IPS-11a (cell line): ENCODE data around the gene UQCRC2.
A peak's percentile ranks its signal among the peaks of the same experiment; 100 is the strongest.
"Not testable (repeated sequence)": the region's sequence is repeated elsewhere in the genome, so short reads cannot be mapped to it uniquely, and the experiment has no call there.

Source experiments
- H3K4me3 ChIP-seq: one replicate; pipeline ENCODE4 v1.5.1; 2013; ENCODE audit warnings: low read depth, low read length, control low read depth

UQCRC2 gene

DNA sequence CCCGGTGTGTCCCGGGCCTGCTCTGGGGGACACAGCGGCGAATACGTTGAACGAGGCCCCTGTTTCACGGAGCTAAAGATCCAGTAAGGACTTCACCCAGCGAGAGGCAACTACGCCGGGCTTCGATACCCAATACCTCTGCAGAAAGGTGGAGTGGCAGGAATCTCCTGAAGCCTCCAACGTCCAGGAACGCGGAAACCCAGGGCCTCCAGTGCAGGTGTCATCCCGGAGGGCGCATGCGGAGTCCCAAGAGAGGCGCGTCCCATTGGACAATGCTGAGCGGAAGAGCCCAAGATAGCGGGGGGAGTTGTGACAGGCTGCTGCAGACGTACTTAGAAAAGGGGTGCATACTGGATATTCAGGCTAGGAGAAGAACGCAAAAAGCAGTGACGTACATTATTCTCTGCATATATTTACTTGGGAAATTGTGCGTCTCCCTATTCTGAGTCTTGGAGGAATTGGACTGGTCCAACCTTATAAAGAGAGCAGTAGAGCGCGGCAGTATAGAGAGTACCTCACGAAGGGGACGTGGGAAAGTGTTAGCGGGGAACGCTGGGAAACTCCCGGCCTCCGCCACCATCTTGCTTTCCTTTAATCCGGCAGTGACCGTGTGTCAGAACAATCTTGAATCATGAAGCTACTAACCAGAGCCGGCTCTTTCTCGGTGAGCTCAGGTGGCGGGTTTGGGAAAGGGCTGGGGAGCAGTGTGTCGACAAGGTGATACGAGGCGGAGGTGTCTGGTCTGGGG, at the start of gene UQCRC2:
Gene UQCRC2, plus strand, starts transcription at position 569 of the 748 bp plus-strand sequence. Its CDS starts 63 bp downstream, at position 632.
- H3K4me3 ChIP-seq = peak within 1 kb of the TSS; percentile 87

DNA sequence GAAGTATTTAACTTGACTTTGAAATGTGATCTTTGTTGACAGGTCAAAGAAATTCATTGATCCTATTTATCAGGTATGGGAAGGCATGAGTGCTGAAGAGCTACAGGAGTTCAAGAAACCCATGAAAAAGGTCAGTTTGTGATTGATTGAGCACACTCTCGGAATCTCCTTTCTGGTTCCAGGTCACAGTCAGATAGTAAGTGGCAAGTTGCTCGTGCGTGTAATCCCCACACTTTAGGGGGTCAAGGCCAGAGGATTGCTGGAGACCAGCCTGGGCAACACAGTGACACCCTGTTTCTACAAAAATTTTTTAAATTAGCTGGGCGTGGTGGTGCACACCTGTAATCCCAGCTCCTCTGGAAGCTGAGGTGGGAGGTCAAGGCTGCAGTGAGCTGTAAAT, 20.5 kb upstream of the UQCRC2 start:
- not testable (repeated sequence) for H3K4me3 ChIP-seq

DNA sequence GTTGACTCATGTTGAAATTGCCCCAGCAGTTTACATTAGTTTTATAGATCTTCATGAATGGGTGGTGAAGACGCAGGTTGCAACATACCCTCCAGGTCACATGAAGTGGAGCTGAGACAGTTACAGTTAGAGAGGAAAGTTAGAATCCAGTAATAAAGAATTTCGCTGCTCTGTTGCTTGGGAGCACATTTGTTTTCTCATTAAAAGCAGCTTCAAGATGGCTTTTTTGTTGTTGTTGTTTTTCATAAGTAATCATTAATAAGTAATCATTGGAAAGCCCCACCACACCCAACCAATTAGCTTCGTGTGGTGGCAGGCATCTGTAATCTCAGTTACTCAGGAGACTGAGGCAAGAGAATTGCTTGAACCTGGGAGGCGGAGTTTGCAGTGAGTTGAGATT, 19.8 kb upstream of the UQCRC2 start:
- H3K4me3 ChIP-seq = not testable (repeated sequence)

DNA sequence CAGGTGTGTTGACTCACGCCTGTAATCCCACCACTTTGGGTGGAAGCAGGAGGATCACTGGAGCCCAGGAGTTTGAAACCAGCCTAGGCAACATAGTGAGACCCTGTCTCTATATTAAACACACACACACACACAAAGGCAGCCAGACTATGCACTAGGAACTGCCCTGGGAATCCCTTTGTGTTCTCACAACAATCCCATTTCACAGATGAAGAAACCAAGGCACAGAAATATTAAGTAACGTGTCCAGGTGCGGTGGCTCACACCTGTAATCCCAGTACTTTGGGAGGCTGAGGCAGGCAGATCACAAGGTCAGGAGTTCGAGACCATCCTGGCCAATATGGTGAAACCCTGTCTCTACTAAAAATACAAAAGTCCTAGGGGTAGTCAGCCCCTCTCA, 19.4 kb upstream of the UQCRC2 start:
- H3K4me3 ChIP-seq = not testable (repeated sequence)

DNA sequence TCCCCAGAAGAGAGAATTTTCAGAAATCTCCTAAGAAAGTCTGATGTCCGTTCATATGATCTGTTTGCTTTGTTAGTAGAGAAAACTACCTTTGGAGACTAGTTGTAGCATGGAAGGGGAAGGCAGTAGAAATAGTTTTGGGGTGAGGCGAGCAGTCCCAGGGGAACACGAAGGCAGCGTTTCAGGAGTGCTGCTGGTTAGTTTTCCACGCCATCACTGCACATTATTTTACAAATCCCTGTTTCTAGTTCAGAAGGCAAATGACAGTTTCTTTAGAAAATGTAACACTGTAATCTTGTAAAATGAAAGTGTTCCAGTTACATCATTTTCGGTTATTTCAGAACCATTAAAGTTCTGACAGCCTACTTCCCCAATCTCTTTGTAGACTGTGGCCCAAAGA, 16.9 kb upstream of the UQCRC2 start:
- H3K4me3 ChIP-seq = not testable (repeated sequence)

DNA sequence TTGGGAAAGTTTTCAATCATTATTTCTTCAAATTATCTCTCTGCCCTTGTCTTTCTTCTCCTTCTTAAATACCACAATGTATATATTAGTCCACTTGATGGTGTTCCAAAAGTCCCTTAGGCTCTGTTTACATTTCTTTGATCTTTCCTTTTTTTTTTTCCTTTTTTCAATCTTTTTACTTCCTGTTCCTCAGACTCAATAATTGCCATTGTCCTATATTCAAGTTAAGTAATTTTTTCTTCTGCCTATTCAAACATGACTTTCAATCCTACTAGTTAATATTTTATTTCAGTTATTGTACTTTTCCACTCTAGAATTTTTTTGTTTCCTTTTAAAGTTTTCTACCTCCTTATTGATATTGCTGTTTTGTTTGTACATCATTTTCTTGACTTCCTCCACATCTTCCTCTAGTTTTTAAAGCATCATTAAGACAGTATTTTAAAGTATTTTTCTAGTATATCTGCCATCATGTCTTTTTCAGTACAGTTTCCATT, 15.8 kb upstream of the UQCRC2 start:
- no peak overlapping the region for H3K4me3 ChIP-seq

DNA sequence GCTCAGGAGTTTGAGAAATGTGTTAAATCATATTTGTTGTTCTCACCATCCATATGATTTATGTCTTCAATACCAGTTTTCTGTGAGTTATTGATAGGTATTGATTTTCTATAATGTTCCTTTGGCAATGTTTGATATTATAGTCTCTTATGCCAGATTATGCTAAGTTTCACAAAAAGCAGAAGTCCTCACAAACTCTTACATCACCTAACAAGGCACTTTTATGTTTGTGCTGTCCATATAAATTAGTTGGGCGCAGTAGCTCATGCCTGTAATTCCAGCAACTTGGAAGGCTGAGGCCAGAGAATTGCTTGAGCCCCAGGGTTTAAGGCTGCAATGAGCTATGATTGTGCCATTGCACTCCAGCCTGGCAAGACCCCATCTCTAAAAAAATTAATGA, 12.6 kb upstream of the UQCRC2 start:
- H3K4me3 ChIP-seq = no peak overlapping the region

DNA sequence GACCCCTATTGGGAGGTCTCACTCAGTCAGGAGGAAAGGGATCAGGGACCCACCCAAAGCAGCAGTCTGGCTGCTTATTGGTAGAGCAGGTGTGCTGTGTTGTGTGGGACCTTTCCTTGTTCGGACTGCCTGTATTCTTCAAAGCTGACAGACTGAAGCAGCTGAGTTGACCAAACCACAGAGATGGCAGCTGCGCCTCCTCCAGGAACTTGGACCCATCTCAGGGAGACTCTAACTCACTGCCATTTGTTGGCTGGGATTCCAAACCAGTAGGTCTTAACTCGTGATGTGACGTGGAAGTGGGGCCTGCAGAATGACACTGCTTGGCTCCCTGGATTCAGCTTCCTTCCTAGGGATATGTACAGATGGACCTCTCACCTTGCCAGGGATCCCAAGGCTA, 9.6 kb upstream of the UQCRC2 start:
- no peak overlapping the region for H3K4me3 ChIP-seq

DNA sequence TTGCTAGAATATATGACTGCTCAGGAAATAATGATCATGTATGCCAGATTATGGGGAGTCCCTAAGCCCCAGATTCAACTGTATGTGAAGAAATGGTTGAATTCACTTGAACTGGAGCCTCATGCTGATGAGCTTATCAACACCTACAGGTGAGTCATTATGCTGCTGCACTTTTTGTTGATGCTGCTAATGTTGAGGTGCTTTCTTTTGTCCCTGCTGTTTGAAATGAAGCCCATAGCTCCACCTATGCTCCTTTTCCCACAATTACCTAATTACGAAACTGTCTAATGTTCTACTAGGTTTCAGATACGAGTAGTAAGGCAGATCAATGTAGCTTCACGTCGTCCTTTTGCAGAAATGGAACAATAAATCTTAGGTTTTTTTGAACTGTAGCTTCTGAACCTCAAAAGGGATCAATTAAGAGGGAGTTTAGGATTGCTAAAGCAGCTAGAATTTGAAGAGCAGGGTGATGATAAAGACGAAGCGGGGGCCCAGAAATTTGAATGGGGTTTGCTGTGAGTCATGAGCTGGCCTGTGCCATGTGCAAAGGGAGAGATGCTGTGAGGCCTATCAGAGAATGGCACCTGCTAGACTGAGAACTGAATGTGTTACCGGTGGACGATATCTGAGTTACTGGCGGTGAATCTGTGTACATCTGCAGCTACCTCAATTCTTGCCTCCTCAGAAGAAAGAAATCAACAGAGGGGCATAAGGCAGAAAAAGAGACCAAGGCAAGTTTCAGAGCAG, 6.1 kb upstream of the UQCRC2 start:
- H3K4me3 ChIP-seq = no peak overlapping the region

DNA sequence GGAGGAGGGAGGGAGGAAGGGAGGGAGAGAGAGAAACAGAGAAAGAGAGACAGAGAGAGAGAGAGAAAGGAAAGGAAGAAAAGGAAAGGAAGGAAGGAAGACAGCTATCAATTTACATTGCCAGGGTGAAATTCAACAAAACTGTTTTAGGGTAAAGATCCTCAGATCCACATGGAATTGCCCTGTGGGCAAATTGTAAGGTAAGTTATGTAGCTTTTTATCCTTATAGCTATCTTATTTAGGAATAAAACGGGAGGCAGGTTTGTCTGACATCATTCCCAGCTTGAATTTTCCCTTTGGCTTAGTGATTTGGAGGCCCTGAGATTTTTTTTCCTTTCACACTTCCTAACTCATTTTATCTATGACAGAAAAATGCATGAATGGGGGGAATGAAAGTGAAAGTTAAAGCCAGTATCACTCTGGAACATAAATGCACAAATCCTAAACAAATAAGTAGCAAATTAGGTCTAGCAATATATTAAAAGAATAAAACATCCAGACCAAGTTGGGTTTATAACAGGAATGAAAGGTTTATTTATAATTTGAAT, 3.4 kb upstream of the UQCRC2 start:
- H3K4me3 ChIP-seq = no peak overlapping the region

DNA sequence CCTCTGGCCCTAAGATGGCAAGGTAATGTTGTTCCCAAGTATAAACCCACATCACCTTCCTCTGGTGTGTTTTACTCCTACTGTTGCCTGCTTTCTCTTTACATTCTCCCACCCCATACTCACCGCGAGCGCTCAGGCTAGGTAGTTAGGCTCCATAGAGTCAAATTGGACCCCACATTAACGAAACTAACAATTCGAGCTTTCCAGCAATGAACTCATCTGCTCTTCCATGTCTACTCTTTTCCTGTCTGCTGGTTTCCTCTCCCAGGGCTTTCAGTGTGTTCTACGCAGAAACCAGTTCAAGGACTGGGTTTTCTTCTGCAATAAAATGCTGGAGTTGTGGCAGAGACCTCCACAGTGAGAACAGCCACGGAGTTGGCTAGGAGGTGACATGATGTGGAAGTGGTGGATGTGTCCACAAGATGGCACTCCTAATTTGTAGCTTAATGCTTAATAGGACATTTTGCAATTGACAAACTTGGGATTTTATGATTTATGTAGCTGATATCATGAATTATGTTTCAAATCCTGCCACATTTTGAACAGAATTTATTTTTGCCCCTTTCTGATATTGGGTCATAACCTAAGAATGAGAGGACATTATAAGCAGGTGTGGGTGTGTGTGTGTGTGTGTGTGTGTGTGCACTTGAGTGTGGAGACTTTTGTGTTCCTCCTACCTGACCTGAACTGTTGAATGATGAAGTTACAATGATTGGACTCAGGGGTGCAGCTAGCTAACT, 2.2 kb upstream of the UQCRC2 start:
- no peak overlapping the region for H3K4me3 ChIP-seq

DNA sequence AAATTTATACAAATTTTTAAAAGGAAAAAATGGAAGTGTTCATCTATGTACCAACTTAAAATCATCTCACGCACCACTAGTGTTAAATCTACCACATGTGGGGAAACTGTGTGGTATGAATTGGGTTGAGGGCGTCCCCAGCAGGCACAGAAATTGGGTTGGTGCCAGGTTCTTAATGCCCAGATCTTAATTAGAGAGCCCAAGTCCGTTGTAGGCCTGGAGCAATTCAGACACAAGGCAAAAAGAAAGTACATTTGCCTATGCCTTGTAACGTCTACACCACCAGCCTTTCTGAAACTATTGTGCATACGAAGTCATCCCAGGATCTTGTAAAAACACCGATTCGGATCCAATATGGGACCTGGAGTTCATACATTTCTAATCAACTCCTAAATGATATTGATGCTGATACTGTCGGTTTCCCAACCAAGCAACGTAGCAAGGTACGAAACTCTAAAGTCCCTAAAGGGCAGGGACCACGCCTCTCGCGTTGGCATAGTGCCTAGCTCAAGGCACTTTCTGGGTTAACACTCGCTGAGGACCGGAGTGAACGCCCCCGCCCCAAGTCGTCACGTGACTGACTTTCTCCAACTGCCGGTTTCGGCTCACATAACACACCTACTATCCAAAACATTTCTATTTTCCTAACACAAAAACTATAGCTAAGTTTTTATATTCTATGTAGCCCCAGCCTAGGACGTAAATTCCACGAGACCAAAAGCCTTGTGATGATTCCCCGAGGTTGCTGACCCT, 945 bp upstream of the UQCRC2 start:
- peak overlapping the region; percentile 87 for H3K4me3 ChIP-seq

DNA sequence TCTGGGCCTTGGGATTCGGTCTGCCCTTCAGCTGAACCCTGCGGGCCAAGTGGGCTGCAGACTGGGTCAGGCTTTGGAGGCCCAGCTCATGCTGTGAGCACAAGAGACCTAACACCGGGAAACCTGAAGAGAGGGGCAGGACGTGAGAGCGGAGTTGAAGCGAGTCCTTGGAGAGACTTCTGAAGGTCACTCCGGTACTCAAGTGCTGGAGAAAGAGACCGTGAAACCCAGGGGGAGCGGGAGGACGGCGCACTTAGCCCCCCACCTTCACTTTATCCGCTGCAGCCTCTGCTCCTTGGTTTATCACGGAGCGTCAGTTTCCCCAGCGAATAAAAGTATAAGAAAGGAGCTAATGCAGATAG, 361 bp downstream of the UQCRC2 start:
- peak overlapping the region; percentile 87 for H3K4me3 ChIP-seq

DNA sequence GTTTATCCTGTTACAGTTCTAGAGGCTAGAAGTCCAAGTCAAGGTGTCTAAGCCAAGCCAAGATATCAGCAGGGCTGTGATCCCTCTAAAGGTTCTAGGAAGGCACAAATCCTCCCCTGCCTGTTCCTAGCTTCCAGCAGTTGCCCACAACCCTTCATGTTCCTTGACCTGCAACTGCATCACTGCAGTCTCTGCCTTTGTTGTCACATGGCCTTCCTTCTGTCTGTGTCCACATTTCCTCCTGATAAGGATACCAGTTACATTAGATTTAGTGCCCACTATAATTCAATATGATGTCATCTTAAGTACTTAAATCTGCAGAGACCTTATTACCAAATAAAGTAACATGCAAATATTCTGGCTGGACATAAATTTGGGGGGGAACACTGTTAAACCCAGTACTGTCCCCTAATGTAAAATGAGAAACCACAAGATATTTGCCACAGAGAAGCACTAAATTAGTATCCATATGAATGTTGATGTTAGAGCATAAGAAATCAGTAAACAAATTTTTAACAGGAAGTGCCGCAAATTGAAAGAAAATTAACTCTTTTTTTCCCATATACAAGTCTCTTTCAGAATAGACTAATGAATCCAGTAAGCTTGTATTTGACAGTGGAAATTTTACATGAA, 4.7 kb downstream of the UQCRC2 start:
- H3K4me3 ChIP-seq = no peak overlapping the region

DNA sequence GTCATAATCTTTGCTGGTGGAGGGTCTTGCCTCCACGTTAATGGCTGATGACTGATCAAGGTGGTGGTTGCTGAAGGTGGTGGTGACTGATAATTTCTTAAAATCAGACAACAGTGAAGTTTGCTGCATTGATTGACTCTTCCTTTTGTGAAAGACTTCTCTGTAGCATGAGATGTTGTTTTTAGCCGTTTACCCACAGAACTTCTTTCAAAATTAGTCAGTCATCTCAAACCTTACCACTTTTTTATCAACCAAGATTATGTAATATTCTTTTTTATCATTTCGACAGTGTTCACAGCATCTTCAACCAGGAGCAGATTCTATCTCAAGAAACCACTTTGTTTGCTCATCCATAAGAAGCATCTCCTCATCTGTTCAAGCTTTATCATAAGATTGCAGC, 5.9 kb downstream of the UQCRC2 start:
- no peak overlapping the region for H3K4me3 ChIP-seq

DNA sequence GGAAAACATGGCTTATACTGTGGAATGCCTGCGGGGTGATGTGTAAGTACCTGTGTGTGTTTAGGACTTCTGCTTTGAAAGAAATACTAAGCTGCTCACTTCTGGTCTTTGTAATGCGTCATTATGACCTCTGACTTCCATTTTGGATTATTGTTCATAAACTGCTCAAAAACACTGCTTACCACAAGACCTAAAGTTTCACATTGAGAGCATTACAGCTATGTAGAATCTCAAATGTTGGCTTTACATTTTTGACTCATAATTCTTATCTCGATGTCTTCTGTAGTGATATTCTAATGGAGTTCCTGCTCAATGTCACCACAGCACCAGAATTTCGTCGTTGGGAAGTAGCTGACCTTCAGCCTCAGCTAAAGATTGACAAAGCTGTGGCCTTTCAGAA, 9.3 kb downstream of the UQCRC2 start:
- no peak overlapping the region for H3K4me3 ChIP-seq

DNA sequence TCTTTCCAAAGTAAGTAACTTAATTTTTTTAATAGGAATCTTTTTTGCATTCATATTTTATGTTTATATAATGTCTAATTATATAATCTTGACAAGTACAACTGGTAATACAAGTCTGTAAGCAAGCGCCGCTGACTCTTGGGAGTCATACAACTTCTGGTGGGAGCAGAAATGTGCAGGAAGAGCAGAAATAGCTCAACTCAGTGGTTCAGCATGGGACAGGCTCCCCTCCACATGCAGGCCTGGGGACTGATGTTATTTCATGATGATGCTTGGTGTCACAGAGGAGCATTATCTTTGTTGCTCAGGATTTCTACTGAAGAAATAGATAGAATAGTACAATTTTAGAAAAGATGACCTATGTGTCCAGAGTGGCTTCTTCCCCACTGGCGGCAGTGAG, 10.7 kb downstream of the UQCRC2 start:
- H3K4me3 ChIP-seq = no peak overlapping the region

DNA sequence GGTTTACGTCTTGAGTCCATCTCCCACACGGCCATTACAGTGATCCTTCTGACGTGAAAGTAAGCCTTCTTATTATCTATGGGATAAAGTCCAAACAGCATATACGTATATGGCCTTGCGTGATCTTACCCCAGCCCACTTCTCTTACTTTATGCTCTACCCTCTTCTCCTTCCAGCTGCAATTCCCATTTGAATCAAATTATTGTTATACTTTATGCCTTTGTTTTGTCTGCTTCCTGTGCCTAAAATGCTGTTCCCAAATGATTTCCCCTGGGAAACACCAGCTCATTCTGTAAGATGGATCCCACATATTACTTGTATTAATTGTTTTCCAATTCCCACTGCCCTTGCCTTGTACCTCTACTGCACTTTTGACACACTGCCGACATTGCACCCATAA, 11.2 kb downstream of the UQCRC2 start:
- no peak overlapping the region for H3K4me3 ChIP-seq

DNA sequence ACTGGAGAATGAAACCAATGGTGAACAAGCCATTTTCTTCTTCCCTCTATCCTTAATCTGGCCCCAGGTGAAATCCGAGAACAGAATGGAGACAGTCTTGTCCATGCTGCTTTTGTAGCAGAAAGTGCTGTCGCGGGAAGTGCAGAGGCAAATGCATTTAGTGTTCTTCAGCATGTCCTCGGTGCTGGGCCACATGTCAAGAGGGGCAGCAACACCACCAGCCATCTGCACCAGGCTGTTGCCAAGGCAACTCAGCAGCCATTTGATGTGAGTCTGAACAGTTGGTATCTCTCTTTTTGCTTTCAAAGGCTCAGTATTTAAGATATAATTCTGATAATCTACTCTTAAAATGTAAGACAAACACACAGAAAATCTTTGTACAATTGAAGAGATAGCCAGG, 18.7 kb downstream of the UQCRC2 start:
- no peak overlapping the region for H3K4me3 ChIP-seq

DNA sequence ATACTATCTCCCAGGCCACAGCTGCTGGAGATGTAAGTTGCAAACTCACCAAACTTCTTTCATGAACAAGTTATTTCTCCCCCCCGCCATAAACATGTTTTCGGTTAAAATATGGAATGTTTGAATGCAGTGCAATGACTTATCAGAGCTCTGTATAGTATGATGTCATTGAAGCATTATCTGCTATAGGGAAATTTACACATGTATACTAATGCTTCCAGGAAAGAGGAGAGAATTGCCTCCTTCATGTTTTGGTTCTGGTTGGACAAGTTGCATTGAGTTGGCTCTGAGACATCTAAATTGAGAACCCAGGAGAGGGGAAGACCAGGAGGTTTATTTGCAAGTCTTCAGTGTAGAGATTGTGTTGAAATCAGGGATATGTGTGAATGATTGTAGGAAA, 20.8 kb downstream of the UQCRC2 start:
- H3K4me3 ChIP-seq = no peak overlapping the region
